ENCODE data around the gene SGMS1.
"Not testable (repeated sequence)": the region's sequence is repeated elsewhere in the genome, so short reads cannot be mapped to it uniquely, and the experiment has no call there.

Gene SGMS1

GRCh38 chr10:50504389-50504788 lies 119.4 kb downstream of the SGMS1 start:
- no peak overlapping the region for H3K4me3 ChIP-seq (ENCODE audit: low read depth, low read length)
- TF ChIP-seq CTCF (IDR thresholded peaks at IDR 0.05; ENCODE audit: low read depth, low read length): no peak

GRCh38 chr10:50503661-50504320 lies 120.0 kb downstream of the SGMS1 start:
- no peak for TF ChIP-seq CTCF (IDR thresholded peaks at IDR 0.05; ENCODE audit: low read depth, low read length)
- no peak overlapping the region for H3K4me3 ChIP-seq (ENCODE audit: low read depth, low read length)

- not testable (repeated sequence) for H3K4me3 ChIP-seq (ENCODE audit: low read depth, low read length)
These were observed 120.6 kb downstream of the SGMS1 start for GRCh38 chr10:50503156-50503555.

GRCh38 chr10:50501924-50502452 lies 121.8 kb downstream of the SGMS1 start:
- TF ChIP-seq CTCF (IDR thresholded peaks at IDR 0.05; ENCODE audit: low read depth, low read length): no peak
- H3K4me3 ChIP-seq (ENCODE audit: low read depth, low read length): no peak overlapping the region

- H3K4me3 ChIP-seq (ENCODE audit: low read depth, low read length): no peak overlapping the region
- no peak for TF ChIP-seq CTCF (IDR thresholded peaks at IDR 0.05; ENCODE audit: low read depth, low read length)
These were observed 122.3 kb downstream of the SGMS1 start for GRCh38 chr10:50501478-50501877.

- H3K4me3 ChIP-seq (ENCODE audit: low read depth, low read length): no peak overlapping the region
- TF ChIP-seq CTCF (IDR thresholded peaks at IDR 0.05; ENCODE audit: low read depth, low read length): no peak
These were observed 125.3 kb downstream of the SGMS1 start for GRCh38 chr10:50498465-50498864.

- no peak overlapping the region for H3K4me3 ChIP-seq (ENCODE audit: low read depth, low read length)
- TF ChIP-seq CTCF (IDR thresholded peaks at IDR 0.05; ENCODE audit: low read depth, low read length): no peak
These were observed 126.0 kb downstream of the SGMS1 start for GRCh38 chr10:50497758-50498157.

- no peak for TF ChIP-seq CTCF (IDR thresholded peaks at IDR 0.05; ENCODE audit: low read depth, low read length)
- H3K4me3 ChIP-seq (ENCODE audit: low read depth, low read length): no peak overlapping the region
These were observed 127.5 kb downstream of the SGMS1 start for GRCh38 chr10:50496228-50496627.
